ENCODE measurements around the gene MTFR1L.

MTFR1L gene

DNA sequence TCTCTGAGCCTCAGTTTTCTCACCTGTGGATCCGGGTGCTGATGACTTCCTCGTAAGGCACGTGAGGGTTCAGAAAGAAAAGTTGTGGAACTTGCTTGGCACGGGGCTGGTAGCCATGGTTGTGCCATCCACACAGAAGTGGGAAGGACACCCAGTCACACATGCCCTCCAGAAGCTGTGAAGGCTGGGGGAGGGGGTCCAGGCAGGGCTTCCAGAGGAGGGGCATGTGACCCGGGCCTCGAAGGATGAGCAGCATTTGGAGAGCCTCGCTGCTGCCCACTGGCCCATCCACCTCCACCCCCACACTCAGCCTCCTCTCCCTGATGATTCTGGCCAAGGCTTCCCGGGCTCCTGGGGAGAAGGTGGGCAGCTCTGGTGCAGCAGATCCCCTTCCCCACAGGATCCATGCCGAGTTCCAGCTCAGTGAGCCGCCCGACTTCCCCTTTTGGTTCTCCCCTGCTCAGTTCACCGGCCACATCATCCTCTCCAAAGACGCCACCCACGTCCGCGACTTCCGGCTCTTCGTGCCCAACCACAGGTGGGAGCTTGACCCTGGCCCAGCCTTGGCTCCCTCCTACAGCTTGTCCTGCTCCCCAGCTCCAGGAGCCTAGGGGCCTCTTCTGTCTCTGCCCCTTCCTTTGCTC lies 10.3 kb upstream of the MTFR1L start:
- TF ChIP-seq, protein P1, sequence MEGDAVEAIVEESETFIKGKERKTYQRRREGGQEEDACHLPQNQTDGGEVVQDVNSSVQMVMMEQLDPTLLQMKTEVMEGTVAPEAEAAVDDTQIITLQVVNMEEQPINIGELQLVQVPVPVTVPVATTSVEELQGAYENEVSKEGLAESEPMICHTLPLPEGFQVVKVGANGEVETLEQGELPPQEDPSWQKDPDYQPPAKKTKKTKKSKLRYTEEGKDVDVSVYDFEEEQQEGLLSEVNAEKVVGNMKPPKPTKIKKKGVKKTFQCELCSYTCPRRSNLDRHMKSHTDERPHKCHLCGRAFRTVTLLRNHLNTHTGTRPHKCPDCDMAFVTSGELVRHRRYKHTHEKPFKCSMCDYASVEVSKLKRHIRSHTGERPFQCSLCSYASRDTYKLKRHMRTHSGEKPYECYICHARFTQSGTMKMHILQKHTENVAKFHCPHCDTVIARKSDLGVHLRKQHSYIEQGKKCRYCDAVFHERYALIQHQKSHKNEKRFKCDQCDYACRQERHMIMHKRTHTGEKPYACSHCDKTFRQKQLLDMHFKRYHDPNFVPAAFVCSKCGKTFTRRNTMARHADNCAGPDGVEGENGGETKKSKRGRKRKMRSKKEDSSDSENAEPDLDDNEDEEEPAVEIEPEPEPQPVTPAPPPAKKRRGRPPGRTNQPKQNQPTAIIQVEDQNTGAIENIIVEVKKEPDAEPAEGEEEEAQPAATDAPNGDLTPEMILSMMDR (IDR thresholded peaks at IDR 0.05; ENCODE audit: extremely low read depth, missing control alignments), result no peak
- DNase-seq (ENCODE audit: low spot score), result no peak

DNA sequence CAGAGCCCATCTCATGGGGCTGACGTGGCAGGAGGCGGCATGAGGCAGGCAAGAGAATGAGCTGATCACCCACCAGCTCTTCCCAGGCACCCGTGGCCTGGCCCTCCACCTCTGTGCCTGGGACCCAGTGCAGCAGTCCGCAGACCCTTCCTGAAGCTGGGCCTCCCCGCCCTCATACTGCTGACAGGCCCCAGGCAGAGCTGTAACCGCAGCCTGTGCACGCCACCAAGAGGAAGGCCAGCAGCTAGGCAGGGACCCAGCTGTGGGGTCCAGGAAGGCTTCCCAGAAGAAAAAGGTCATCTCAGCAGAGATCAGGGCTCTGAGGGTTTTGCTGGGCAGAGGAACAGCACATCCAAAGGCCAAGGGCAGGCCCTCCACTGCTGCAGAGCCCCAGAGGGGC lies 9.8 kb upstream of the MTFR1L start:
- no peak for DNase-seq (ENCODE audit: low spot score)
- TF ChIP-seq, protein P1 (IDR thresholded peaks at IDR 0.05; ENCODE audit: extremely low read depth, missing control alignments), result peak; percentile 6

DNA sequence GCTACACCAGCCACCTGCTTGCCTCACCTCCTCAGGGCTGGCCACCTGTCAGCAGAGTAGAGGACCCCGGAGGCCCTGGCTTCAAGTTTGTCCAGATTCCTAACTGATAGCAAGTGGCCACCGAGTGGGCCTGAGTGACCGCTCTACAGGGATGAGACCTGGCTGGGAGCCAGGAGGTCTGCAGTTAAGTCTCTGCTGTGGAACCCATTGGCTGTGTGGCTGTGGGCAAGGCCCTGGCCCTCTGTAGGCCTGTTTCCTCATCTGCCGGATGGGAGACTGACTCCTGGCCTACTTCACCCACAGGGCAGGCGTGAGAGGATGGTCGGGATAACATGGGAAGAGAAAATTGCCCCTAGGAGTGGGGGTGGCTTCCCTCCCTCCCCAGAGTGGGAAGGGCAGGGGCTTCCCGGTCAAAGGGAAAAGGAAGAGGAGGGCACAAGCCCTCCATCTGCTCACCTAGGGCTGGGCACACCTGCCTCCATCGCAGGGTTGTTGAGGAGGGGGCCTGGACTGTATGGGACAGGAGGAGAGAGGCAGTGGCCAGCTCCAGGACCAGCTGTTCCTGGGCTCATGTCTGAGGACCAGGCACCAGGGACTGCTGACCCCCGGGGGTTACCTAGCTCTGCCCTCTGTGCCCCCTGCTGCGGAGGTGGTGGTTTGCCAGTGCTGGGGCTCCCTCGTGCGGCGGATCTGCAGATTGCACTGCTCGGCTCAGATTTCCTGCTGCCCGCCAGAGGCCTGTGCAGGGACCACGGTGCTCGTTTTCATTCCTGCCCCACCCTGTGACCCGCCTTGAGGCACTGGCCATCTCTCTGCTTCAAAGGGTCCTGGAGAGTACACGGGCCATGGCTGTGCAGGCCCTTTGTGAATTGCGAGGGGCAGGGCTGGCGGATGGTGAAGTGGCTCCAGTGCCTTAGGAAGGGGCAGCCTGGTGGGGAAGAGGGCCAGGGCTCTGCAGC lies 9.1 kb upstream of the MTFR1L start:
- DNase-seq (ENCODE audit: low spot score), result peak; percentile 84

DNA sequence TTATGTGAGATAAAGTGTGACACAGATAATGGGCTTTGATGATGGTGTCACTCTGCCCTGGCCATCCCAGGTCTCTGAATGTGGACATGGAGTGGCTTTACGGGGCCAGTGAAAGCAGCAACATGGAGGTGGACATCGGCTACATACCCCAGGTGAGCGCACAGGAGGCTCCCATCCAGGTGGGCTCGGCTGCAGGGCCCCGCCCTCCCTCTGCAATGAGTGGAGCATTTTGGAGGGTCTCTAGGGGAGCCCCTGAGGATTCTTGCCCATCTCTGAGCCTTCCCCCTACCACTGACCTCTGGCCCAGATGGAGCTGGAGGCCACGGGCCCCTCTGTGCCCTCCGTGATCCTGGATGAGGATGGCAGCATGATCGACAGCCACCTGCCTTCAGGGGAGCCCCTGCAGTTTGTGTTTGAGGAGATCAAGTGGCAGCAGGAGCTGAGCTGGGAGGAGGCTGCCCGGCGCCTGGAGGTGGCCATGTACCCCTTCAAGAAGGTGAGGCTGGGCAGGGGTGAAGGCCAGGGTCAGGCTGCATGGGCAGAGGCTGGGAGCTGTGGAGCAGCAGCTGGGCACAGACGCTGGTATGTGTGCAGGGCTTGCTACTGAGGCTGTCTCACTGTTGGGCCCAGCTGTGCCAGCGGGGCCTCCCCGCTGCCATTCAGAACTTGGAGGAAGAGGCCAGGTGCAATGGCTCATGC lies 8.2 kb upstream of the MTFR1L start:
- no peak for DNase-seq (ENCODE audit: low spot score)
- TF ChIP-seq, protein P1 (IDR thresholded peaks at IDR 0.05; ENCODE audit: extremely low read depth, missing control alignments), result no peak

More for the DNA sequence above, 9.1 kb upstream of the MTFR1L start:
- TF ChIP-seq, protein P1 (IDR thresholded peaks at IDR 0.05; ENCODE audit: extremely low read depth, missing control alignments), result peak; percentile 83

DNA sequence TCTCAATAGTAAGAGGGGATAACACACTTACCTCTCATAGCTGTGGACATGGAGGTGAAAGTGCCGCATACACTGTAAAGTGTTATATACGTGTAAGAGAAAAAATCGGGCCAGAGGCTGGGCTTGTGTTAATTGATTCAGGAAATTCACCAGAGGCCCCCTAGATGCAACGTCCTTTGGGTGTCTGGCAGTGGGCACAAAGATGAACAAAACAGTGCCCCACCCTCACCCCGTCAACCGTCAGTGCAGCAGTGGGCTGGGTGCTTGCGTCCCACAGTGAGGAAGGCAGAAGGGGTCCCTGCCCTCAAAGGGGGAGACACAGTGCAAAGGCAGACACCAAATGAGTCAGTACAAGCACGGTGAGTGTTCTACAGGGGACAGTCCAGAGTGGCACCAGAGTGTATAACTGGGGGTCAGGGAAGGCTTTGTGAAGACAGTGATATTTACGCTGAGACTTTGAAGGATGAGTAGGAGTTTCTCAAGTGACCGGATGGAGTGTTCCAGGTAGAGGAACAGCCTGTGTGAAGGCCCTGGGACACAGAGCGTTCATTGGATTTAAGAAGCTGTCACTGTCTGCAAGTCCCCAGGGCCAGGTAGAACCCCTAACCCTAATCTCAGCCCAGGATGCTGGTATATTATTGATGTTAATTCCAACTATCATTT lies 6.6 kb upstream of the MTFR1L start:
- DNase-seq (ENCODE audit: low spot score), result no peak
- TF ChIP-seq, protein P1 (IDR thresholded peaks at IDR 0.05; ENCODE audit: extremely low read depth, missing control alignments), result no peak

DNA sequence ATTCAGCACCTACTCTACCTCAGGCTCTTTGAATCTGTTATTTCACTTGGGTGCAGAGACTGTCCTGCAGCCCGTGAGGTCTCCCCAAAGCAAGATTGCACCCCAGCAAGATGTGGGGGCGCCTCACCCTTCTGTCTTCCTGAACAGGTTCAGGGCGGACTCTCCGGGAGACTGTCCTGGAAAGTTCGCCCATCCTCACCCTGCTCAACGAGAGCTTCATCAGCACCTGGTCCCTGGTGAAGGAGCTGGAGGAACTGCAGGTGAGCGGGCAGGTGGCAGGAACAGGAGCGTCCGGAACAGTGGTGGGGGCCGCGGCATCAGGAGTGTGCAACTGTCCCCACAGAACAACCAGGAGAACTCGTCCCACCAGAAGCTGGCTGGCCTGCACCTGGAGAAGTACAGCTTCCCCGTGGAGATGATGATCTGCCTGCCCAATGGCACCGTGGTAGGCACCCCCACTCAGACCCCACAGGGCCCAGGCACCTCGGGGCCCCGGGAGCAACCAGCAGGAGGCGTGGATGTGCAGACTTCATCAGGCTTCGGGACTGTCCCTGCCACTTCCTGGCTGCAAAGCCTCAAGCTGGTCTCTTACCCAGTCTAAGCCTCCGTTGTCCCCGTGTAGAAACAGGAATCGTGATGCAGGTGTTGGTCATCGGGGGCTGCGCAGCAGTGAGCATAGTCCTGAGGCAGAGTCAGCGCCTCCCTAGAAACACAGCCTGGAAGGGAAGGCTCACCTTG lies 5.9 kb upstream of the MTFR1L start:
- TF ChIP-seq, protein P1 (IDR thresholded peaks at IDR 0.05; ENCODE audit: extremely low read depth, missing control alignments), result no peak
- DNase-seq (ENCODE audit: low spot score), result no peak

Data from GM20000 (cell line).